Endothelial cell of umbilical vein (primary cell): ENCODE results near the gene DYRK1A. TPM values are rescaled to one million over a fixed set of nuclear protein-coding genes. Genes with fewer than 3 reads are reported as not detected.

Experiments
- BruUV-seq: library from RNA; stranded (reverse); fragments of 400-500 nt; replicated peaks from 2 replicates; lab custom pipeline; 2021; lab: Mats Ljungman, UMichigan
- CTCF ChIA-PET: fragments of 300-600, 350-600 bp; sonication (Branson Sonifier 250); formaldehyde crosslinking; loops from one replicate; lab custom pipeline; 2021; ENCODE audit warnings: antibody characterized with exemption, inconsistent platforms; lab: Charles Lee
- POLR2A ChIA-PET: fragments of 300-600, 350-600 bp; sonication (Branson Sonifier 250); formaldehyde crosslinking; loops from one replicate; lab custom pipeline; 2021; ENCODE audit warnings: antibody characterized with exemption, inconsistent platforms; lab: Charles Lee
- DNase-seq: peaks from one replicate; pipeline ENCODE4 v3.0.0-alpha.2; 2011; ENCODE audit warnings: low read depth, low spot score
- FAIRE-seq: peaks from 2 replicates; lab custom pipeline; 2011; peaks lifted over from hg19 to GRCh38; lab: Jason Lieb, UNC
- H2AFZ ChIP-seq: 2 replicates; pipeline ENCODE4 v1.6.0; 2012; ENCODE audit warnings: low read depth, low read length, control low read depth, inconsistent platforms
- H3K27ac ChIP-seq: 2 replicates; pipeline ENCODE4 v1.5.1; 2011; ENCODE audit warnings: low read depth, mild to moderate bottlenecking, control low read depth, low read length, moderate library complexity; ENCODE audit not compliant: insufficient read depth
- H3K27me3 ChIP-seq, 2 experiments: 2 replicates each; pipeline versions ENCODE4 v1.6.0 to v1.6.1; 2011; ENCODE audit warnings: low read length in 2 of 2, mixed read lengths in 1 of 2; ENCODE audit not compliant: control insufficient read depth in 2 of 2, insufficient read depth in 2 of 2
- H3K36me3 ChIP-seq, 2 experiments: 2 replicates in 1 of 2; 3 replicates in 1 of 2; pipeline ENCODE4 v1.5.1; 2011; ENCODE audit warnings: low read length in 2 of 2, mild to moderate bottlenecking in 1 of 2, moderate library complexity in 1 of 2; ENCODE audit not compliant: control insufficient read depth in 2 of 2, insufficient read depth in 2 of 2; ENCODE audit errors: extremely low read depth in 1 of 2
- H3K4me1 ChIP-seq: 3 replicates; pipeline ENCODE4 v1.5.1; 2011; ENCODE audit warnings: mild to moderate bottlenecking, low read length; ENCODE audit not compliant: control insufficient read depth, insufficient read depth; ENCODE audit errors: extremely low read depth
- H3K4me2 ChIP-seq: 2 replicates; pipeline ENCODE4 v1.6.1; 2011; ENCODE audit warnings: low read length, control low read depth, mixed read lengths; ENCODE audit not compliant: insufficient read depth
- H3K4me3 ChIP-seq, 3 experiments: fragments of 200-600 bp in 1 of 3; sonication (generic), shearing (Covaris generic) in 1 of 3; replicated peaks in 1 of 3; 2 replicates each; pipeline ENCODE4 v1.5.1; 2011 to 2016; ENCODE audit warnings: control low read depth in 3 of 3, low read length in 3 of 3, mild to moderate bottlenecking in 2 of 3, inconsistent platforms in 1 of 3, low read depth in 1 of 3, moderate library complexity in 1 of 3; ENCODE audit not compliant: insufficient read depth in 1 of 3
- H3K79me2 ChIP-seq: 2 replicates; pipeline ENCODE4 v1.6.0; 2012; ENCODE audit warnings: low read length, inconsistent platforms; ENCODE audit not compliant: control insufficient read depth, insufficient read depth
- H3K9ac ChIP-seq: replicated peaks from 2 replicates; pipeline ENCODE3; 2011; ENCODE audit warnings: low read length, control low read depth; ENCODE audit not compliant: insufficient read depth; ENCODE audit errors: extremely low read depth
- H3K9me1 ChIP-seq: replicated peaks from 3 replicates; pipeline ENCODE4 v1.6.0; 2011; ENCODE audit warnings: mild to moderate bottlenecking, low read length; ENCODE audit not compliant: control insufficient read depth, insufficient read depth; ENCODE audit errors: extremely low read depth
- H3K9me3 ChIP-seq: replicated peaks from 2 replicates; pipeline ENCODE4 v1.5.1; 2012; ENCODE audit warnings: low read length, inconsistent platforms; ENCODE audit not compliant: control insufficient read depth, insufficient read depth
- H4K20me1 ChIP-seq: replicated peaks from 2 replicates; pipeline ENCODE3; 2011; ENCODE audit warnings: mild to moderate bottlenecking, low read length; ENCODE audit not compliant: control insufficient read depth, insufficient read depth; ENCODE audit errors: extremely low read depth
- EZH2 ChIP-seq: IDR thresholded peaks from 2 replicates; pipeline ENCODE4 v1.6.1; 2012; ENCODE audit warnings: borderline replicate concordance, low read depth, mild to moderate bottlenecking, moderate library complexity, low read length, inconsistent platforms; ENCODE audit not compliant: severe bottlenecking
- FOS ChIP-seq: IDR thresholded peaks from 2 replicates; pipeline ENCODE4 v1.6.1; 2011; ENCODE audit warnings: mild to moderate bottlenecking, low read length, moderate library complexity, borderline replicate concordance; ENCODE audit not compliant: insufficient read depth
- GATA2 ChIP-seq: IDR thresholded peaks from 2 replicates; pipeline ENCODE4 v1.7.0; 2011; ENCODE audit warnings: low read depth, mild to moderate bottlenecking, moderate library complexity, mixed read lengths, low read length; ENCODE audit not compliant: insufficient read length, insufficient read depth
- JUN ChIP-seq: IDR thresholded peaks from 2 replicates; pipeline ENCODE4 v1.6.1; 2011; ENCODE audit warnings: borderline replicate concordance, low read depth; ENCODE audit not compliant: insufficient read length, insufficient read depth
- MYC ChIP-seq: IDR thresholded peaks from one replicate; pipeline ENCODE4 v1.6.1; 2011; ENCODE audit warnings: mild to moderate bottlenecking, low read depth, low read length
- POLR2A ChIP-seq: IDR thresholded peaks from 2 replicates; pipeline ENCODE4 v1.6.1; 2012; ENCODE audit warnings: low read depth, mild to moderate bottlenecking, control low read depth, low read length
- POLR2AphosphoS5 ChIP-seq: IDR thresholded peaks from 2 replicates; pipeline ENCODE4 v1.6.1; 2012; ENCODE audit warnings: low read depth, mild to moderate bottlenecking, control low read depth, low read length, moderate library complexity; ENCODE audit not compliant: insufficient read depth
- dilution Hi-C: fragments of 300-500 bp; cut with MboI; formaldehyde crosslinking; loops from one replicate; pipeline ENCODE4 v1.15.0; 2019; ENCODE audit warnings: low sequenced_read_pairs; ENCODE audit not compliant: extremely low pct_ligation_motif_present
- intact Hi-C: fragments of 100-400 bp; cut with micrococcal nuclease; formaldehyde crosslinking; loops from one replicate; pipeline ENCODE4 v1.10.0; 2022
- polyA plus RNA-seq, 4 experiments: library from polyadenylated mRNA; depleted of rRNA in 3 of 4; stranded (reverse) in 3 of 4; unstranded in 1 of 4; fragments of >200 nt; gene quantifications; 2 replicates each; pipeline versions ENCODE4 v1.2.1 to v1.2.3, GENCODE V29; 2011 to 2012; ENCODE audit warnings: missing spikeins in 1 of 4
- total RNA-seq: library from RNA; stranded (reverse); gene quantifications from 2 replicates; pipeline ENCODE4 v1.2.3, GENCODE V29; 2021
- TF ChIP-seq, protein P1 (sequence below): IDR thresholded peaks from 2 replicates; pipeline ENCODE4 v1.6.1; 2011; ENCODE audit not compliant: insufficient read depth, insufficient read length
- TF ChIP-seq, protein P2 (sequence below), 2 donors: IDR thresholded peaks; 1 replicate in 1 of 2; 2 replicates in 1 of 2; pipeline ENCODE4 v1.5.1; 2011; ENCODE audit warnings: low read length in 2 of 2, mild to moderate bottlenecking in 2 of 2, moderate library complexity in 2 of 2, control low read depth in 1 of 2, inconsistent platforms in 1 of 2, low read depth in 1 of 2; ENCODE audit not compliant: insufficient read depth in 1 of 2; ENCODE audit errors: extremely low read depth in 1 of 2

The DYRK1A gene
- total and polyA plus RNA-seq, 2 donors (not counting 3 experiments of a cell fraction or from before 2014, with no cell fraction given) = 51.8 to 53.7 TPM

DNA sequence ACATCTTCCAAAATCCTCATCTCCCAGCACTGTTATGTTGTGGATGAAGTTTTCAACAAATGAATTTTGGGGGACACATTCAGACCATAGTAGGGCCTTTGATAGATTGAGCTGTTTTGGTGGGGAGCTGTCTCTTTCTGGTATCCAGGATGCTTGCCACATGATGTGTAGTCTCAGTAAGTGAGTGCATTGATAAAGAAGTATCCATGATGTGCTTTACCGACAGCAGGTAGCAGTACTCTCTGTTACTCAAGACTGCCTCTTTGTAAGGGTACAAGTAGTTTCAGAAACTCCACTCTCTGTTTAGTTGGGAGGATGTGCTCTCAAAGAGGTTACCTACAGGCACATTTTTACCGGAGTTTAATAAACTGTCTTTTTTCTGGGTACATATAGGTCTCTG is 26.5 kb downstream of the DYRK1A start:
- dilution Hi-C loops = no loop called here
- FAIRE-seq (no peak), DNase-seq (no peak)
- no peak overlapping the region for H3K4me3 ChIP-seq
- ChIA-PET CTCF (interaction anchor here (1.4 kb wide), 1 partner anchor 19 kb away, joined by 3 read pairs; no protein-coding TSS in a partner anchor), POLR2A (no interaction called here)
- H3K36me3 ChIP-seq = no peaks in the 10 kb centered on the region
- no peaks in the 10 kb centered on the region for H3K27me3 ChIP-seq
- no peak overlapping the region for H3K4me2 ChIP-seq
- no peaks in the 10 kb centered on the region for H3K9me1 ChIP-seq
- intact Hi-C loops = no loop called here
- no peak overlapping the region for H3K27ac ChIP-seq
- H3K79me2 ChIP-seq = peaks cover 98% of the 10 kb centered on the region
- no peaks in the 10 kb centered on the region for H3K9me3 ChIP-seq
- no peak overlapping the region for H2AFZ ChIP-seq
- H3K4me1 ChIP-seq = no peaks in the 10 kb centered on the region
- peaks cover 13% of the 10 kb centered on the region for H4K20me1 ChIP-seq
- BruUV-seq = no TSS peak
- H3K9ac ChIP-seq = no peak overlapping the region
- TF ChIP-seq GATA2 (no peak), MYC (no peak), FOS (no peak), POLR2A (no peak), JUN (no peak), EZH2 (no peak), POLR2AphosphoS5 (no peak)
- TF ChIP-seq, protein P1, sequence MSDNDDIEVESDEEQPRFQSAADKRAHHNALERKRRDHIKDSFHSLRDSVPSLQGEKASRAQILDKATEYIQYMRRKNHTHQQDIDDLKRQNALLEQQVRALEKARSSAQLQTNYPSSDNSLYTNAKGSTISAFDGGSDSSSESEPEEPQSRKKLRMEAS = no peak
- TF ChIP-seq, protein P2, sequence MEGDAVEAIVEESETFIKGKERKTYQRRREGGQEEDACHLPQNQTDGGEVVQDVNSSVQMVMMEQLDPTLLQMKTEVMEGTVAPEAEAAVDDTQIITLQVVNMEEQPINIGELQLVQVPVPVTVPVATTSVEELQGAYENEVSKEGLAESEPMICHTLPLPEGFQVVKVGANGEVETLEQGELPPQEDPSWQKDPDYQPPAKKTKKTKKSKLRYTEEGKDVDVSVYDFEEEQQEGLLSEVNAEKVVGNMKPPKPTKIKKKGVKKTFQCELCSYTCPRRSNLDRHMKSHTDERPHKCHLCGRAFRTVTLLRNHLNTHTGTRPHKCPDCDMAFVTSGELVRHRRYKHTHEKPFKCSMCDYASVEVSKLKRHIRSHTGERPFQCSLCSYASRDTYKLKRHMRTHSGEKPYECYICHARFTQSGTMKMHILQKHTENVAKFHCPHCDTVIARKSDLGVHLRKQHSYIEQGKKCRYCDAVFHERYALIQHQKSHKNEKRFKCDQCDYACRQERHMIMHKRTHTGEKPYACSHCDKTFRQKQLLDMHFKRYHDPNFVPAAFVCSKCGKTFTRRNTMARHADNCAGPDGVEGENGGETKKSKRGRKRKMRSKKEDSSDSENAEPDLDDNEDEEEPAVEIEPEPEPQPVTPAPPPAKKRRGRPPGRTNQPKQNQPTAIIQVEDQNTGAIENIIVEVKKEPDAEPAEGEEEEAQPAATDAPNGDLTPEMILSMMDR (IDR thresholded peaks at IDR 0.05; ENCODE audit: extremely low read depth in 1 of 2, insufficient read depth in 1 of 2, low read depth in 1 of 2, low read length in 2 of 2) = no peak
